ENCODE results near the gene CLIP4. TPM values are rescaled to one million over a fixed set of nuclear protein-coding genes. Genes with fewer than 3 reads are reported as not detected.

Gene CLIP4
- total RNA-seq, 2 experiments from 2014 or later: not detected

DNA sequence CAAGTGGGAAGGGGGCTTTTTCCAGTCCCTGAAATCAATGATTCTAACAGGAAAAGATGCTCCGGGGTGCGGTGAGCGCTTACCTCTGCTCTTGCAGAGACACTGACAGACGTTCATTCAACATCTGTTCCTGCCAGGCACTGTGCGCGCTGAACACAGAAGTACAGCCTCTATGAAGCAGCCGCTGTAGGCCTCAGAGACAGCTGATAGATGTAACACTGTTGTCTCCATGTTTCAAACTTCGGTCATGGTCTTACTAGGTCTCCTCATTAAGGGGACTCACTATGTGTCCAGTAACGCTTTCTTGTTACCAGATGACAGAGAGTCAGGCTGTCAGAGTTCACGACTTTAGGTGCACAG is 649 bp upstream of the CLIP4 start:
- H3K4me2 ChIP-seq (ENCODE audit: low read length): no peak overlapping the region
- no peaks in the 10 kb centered on the region for H3K9me3 ChIP-seq (ENCODE audit: low read length)
- intact Hi-C loops (cut with micrococcal nuclease; ENCODE audit: unreplicated experiment): no loop called here
- H3K4me3 ChIP-seq (ENCODE audit: low read depth, low read length, poor library complexity, severe bottlenecking): no peak overlapping the region
- H3K27ac ChIP-seq (ENCODE audit: low read depth, low read length, poor library complexity, severe bottlenecking): no peak overlapping the region
- TF ChIP-seq CTCF (conservative IDR thresholded peaks at IDR 0.05; ENCODE audit: low read length) (no peak), EZH2phosphoT487 (IDR thresholded peaks at IDR 0.05; ENCODE audit: borderline replicate concordance, low read depth, low read length) (no peak)
- no peaks in the 10 kb centered on the region for H3K79me2 ChIP-seq (ENCODE audit: insufficient read depth, low read depth, low read length)
- H2AFZ ChIP-seq (ENCODE audit: low read length): no peak overlapping the region
- no peak for DNase-seq (ENCODE audit: low spot score)
- no peaks in the 10 kb centered on the region for H3K36me3 ChIP-seq (ENCODE audit: insufficient read depth, low read length)
- H3K9me2 ChIP-seq (ENCODE audit: insufficient read depth, low read length): no peaks in the 10 kb centered on the region
- no TSS peak for BruUV-seq (replicated peaks)
- H3K4me1 ChIP-seq (ENCODE audit: insufficient read depth, low read length, poor library complexity, severe bottlenecking): no peaks in the 10 kb centered on the region
- POLR2A ChIA-PET: no interaction called here
- H4K20me1 ChIP-seq (ENCODE audit: insufficient read depth, low read length): no peaks in the 10 kb centered on the region
- CTCF ChIA-PET (ENCODE audit: unreplicated experiment): no interaction called here

DNA sequence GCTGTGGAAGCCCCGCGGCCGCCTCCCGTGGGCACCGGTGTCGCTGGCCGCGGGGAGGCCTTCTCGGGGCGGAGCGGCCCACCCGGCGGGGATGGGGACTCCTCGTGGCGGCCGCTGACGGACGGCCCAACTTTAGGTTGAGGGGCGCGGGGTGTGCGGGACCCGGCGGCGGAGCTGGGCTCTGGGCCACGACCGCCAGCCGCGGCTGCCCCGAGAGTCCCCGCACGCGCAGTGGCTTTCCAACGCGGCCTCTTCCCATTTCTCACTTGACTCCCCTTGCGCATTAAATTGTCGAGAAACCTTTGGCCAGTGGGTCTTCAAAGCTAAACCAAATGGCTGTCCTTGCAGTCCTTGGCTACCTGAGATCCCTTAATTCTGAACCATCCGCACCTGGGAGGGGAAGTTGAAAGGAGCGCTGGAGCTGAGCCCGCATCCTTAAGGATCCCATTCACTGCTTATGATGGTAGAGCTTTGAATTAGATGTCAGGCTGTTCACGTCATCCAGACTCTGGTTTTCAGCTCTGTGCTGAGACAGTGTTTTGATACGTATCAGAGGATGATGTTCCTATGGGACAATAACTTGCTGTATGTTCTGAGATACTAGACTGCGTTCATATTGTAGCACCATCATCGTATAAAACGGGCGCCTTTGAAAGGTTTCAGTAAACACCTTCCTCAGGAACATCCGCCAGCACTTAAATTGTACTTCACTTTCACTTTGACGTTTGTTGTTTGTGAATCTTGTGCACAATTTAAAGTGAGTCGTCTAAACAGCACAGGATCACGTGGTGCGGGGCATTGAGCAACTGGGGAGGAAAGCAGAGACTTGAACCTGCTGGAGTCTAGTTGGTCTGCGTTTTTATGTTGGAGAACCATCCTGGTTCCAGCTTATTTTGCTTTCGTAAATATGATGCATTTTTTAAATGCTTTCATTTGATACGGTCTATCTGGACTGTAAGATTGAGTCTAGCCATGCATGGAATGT is 874 bp downstream of the CLIP4 start:
- H3K36me3 ChIP-seq (ENCODE audit: insufficient read depth, low read length): no peaks in the 10 kb centered on the region
- H3K4me3 ChIP-seq (ENCODE audit: low read depth, low read length, poor library complexity, severe bottlenecking): peak overlapping the region; percentile 38
- intact Hi-C loops (cut with micrococcal nuclease; ENCODE audit: unreplicated experiment): no loop called here
- no peaks in the 10 kb centered on the region for H4K20me1 ChIP-seq (ENCODE audit: insufficient read depth, low read length)
- no peaks in the 10 kb centered on the region for H3K79me2 ChIP-seq (ENCODE audit: insufficient read depth, low read depth, low read length)
- peak overlapping the region; percentile 53 for H3K4me2 ChIP-seq (ENCODE audit: low read length)
- no peaks in the 10 kb centered on the region for H3K4me1 ChIP-seq (ENCODE audit: insufficient read depth, low read length, poor library complexity, severe bottlenecking)
- no peak overlapping the region for H3K27ac ChIP-seq (ENCODE audit: low read depth, low read length, poor library complexity, severe bottlenecking)
- ChIA-PET POLR2A (interaction anchor here (0.6 to 1.0 kb wide), 3 partner anchors 10 to 370 kb away, joined by 3 to 5 read pairs (median 4); no protein-coding TSS in a partner anchor), CTCF (ENCODE audit: unreplicated experiment) (no interaction called here)
- peak overlapping the region; percentile 75 for H2AFZ ChIP-seq (ENCODE audit: low read length)
- TF ChIP-seq EZH2phosphoT487 (IDR thresholded peaks at IDR 0.05; ENCODE audit: borderline replicate concordance, low read depth, low read length) (no peak), CTCF (conservative IDR thresholded peaks at IDR 0.05; ENCODE audit: low read length) (no peak)
- BruUV-seq (replicated peaks): no TSS peak
- H3K9me3 ChIP-seq (ENCODE audit: low read length): no peaks in the 10 kb centered on the region
- no peaks in the 10 kb centered on the region for H3K9me2 ChIP-seq (ENCODE audit: insufficient read depth, low read length)
- no peak for DNase-seq (ENCODE audit: low spot score)

All from OCI-LY7 (cell line).